ENCODE measurements around the gene CD300A.

CD300A gene

DNA sequence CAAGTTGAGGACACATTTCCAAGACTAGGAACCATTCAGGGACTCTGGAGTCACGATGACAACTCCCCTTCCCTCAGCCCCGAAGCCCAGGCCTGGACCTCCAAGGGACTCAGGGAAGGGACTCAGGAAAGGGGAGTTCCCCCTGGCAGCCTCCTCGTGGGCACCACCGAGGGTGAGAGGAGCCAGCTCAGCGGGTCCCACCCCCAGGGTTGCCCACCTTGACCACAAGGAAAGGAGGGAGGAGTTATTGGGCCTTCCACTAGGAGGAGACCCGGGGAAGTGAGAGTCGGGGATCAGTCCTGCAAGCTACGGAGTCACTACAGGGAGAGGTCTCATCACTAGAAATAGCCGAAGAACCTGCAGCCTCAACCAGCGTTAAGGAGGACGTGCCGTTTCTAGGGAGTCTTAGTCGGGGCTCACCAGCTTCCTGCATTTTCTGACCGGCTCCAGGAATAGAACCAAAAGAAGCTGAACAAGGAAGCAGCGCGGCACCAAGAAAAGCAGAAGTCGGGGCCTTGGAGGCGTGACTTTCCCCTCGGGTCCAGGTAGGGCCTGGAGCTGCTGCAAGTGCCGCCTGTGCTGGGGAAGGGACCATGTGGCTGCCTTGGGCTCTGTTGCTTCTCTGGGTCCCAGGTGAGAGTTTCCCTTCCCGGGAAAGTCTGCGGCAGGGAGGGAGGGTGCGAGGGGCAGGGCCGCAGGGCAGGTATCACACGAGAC, at the start of gene CD300A:
Gene CD300A, plus strand, starts transcription at position 524 of the 717 bp plus-strand sequence. Its CDS starts 70 bp downstream, at position 594.
- no peak for DNase-seq (ENCODE audit: low read depth in 2 of 2, low spot score in 1 of 2)

DNA sequence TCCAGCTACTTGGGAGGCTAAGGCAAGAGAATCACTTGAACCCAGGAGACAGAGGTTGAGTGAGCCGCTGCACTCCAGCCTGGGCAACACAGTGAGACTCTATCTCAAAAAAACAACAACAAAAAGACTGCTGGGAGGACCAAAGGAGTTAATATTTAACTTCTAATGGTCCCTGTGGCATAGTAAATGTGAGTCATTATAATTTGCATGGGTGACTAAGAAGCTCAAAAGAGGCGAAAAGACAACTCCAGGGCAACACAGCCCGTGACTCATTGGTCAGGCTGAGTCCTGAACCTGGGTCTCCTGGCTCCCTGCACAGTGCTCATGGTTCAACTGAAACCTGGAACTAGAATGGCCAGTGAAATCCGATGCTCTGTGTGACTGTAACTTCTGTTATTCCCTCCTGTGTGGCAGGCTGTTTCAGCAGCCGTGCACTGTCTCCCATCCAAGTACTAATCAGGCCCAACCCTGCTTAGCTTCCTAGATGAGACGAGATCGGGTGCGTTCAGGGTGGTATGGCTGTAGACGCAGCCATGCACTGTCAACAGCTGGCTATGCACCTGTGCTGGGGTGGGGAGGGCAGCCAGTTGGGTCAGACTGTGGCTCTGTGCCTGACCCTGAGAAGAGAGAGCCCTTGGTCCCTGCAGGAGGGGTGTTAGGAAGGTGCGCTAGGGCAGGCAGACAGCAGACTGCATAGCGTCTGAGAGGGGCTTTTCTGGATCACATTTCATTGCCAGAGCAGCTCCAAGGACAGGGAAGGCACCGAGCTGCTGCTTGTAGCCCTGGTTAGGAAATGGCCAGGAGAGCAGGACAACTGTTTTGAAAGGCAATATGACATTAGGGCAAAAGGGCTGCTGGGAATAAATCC, 49.0 kb upstream of the CD300A start:
- DNase-seq (ENCODE audit: low read depth in 2 of 2, low spot score in 1 of 2): no peak

DNA sequence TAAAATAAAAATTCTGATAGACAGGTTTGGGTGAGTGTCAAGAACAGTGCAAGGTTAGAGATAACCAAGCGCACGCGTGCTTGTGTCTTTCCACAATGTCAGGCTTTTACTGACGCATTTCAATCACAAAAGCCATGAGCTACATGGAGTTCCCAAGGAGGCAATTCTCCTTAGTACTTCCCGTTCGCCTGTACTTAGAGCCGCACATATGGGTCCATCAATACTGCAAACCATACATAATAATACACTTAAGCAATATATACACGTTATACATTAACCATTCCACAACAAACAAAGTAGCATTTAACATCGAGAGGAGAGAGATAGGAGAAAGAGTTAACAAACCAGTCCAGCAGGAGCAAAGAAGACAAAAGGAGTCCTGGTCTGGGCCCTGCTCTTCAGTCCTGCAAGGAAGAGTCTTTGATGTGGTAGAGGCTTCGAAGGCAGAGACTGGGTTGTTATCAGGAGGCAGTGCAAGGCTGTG, 46.5 kb upstream of the CD300A start:
- no peak for DNase-seq (ENCODE audit: low read depth in 2 of 2, low spot score in 1 of 2)

GRCh38 chr17:74424117-74424516, 42.3 kb upstream of the CD300A start:
- DNase-seq (ENCODE audit: low read depth in 2 of 2, low spot score in 1 of 2): no peak

DNA sequence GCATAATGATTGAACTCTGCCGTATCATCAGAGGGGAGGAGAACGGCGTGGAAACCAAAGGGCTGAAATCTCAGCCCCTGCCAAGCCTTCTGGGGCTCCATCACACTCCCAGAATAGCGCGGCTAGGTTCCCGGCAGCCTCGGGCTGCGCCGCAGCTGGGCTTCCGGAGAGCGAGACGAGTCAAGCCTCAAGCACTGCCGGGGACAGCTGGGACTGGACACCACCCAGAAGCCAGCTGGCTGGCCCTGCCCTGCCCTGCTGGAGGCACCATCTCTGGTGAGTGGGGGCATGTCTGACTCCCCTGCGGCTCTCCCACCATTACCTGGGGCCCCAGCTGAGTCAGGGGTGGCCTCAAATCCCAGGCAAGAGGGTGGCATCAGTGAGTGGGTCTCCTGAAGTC, 41.8 kb upstream of the CD300A start:
- DNase-seq (ENCODE audit: low read depth in 2 of 2, low spot score in 1 of 2): no peak

GRCh38 chr17:74426551-74427047, 39.8 kb upstream of the CD300A start:
- no peak for DNase-seq (ENCODE audit: low read depth in 2 of 2, low spot score in 1 of 2)

GRCh38 chr17:74427048-74427762, 39.2 kb upstream of the CD300A start:
- no peak for DNase-seq (ENCODE audit: low read depth in 2 of 2, low spot score in 1 of 2)

DNA sequence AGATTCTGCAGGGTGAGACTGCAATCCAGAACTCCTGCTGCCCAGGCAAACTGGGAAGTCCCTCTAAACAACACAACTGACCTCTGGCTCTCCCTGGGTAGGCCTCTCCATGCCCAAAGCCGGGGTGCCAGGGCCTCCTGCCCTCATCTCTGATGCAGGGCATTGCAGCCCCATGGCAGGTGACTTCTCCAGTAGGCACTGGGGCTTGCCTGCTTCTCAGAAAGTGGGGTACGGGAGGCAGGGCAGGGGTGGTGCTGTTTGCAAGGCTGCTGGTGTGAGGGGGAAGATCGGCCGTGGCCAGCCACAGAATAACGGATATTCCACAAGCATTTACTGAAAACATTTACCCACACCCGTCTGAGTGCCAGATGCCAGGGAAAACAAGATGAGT, 38.7 kb upstream of the CD300A start:
- DNase-seq (ENCODE audit: low read depth in 2 of 2, low spot score in 1 of 2): no peak

GRCh38 chr17:74429604-74430384, 36.6 kb upstream of the CD300A start:
- no peak for DNase-seq (ENCODE audit: low read depth in 2 of 2, low spot score in 1 of 2)

DNA sequence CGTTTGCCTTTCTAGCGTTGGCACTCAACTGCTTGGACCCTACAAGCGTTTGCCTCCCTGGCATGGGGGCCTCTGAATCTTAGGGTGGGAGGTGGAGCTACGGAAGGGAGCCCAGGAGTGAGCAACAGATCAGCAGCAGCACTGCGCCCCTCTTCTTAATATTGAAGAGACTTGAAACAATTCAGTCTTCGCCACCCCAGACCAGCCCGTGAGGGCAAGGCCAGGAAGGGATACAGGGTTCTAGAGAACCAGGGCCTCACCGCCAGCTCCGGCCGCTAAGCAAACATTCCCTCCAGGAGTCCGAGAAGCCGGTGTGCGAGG, 36.1 kb upstream of the CD300A start:
- no peak for DNase-seq (ENCODE audit: low read depth in 2 of 2, low spot score in 1 of 2)

DNA sequence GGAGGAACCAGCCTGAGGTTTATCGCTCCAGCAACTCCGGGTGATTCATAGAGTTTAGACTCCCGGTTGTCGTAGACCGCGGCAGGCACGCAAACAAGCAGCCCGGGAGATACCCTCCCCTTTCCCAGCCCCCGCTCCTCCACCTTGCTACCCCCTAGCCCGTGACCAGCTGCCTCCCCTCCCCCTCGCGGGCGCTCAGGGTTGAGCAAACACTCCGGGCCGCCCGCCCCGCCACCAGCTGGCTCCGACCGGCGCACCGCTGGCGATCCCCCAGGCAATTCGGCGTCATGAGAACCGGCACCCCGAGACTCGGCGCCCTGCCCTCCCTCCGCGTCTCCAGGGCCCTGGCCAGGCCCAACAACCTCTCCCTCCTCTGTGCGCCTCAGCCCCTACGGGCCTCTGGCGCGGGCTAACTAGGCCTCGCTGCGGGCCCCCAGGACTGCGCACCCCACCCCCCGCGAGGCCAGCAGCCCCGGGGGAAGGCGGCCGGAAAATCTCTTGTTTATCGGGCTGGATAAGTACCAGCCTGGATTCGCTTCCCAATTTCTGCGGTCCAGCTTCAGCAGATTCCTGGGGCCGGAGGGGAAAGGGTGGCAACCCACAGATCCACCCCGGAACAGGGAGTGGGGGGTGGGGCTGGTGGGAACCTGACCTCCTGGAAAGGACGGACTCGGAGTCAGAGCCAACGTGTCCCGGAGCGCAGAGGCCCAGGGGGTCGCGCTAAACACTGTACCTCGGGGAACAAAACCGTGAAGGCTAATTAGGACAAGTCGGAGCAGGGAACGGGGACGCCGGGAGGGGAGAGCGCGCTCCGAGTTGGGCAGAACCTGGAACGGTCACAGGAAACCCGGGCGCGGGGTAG, 35.5 kb upstream of the CD300A start:
- no peak for DNase-seq (ENCODE audit: low read depth in 2 of 2, low spot score in 1 of 2)

DNA sequence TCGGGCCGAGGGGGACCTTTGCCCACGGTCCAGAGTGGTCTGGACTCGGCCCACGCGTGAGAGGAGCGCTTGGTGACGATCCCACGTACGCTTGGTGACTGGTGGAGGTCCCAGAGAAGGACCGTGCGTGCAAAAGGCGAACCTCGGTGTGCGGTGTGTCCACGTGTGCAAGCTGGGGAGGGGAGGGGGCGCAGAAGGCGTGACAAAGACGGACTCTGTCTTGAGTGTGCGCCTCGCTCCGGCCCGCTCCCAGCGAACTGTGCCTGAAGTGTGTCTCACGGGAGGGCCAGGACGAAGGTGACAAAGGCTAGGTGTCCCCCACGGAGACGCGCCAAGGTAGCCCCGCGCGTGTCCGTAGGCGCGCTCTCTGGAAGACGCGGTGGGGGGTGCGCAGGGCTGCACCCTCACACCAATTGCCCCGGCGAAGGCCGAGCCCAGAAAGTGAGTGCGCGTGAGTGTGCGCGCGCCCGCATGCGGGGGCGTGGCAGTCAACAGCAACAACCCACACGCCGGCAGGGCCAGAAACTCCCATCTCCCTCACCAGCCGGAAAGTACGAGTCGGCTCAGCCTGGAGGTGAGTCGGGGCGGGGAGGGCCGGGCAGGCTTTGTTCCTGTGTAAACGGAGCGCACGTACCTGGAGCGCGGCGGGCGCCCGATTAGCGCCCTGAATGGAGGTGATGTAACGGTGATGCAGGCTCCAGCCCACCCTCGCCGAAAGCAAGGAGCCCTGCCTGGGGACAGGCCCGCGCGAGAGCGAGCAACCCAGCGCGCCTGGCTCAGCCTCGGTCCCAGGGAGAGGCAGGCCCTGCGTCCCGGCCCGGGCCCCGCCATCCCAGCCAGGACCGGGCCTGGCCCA, 34.6 kb upstream of the CD300A start, which contains the start of gene GPRC5C:
Gene GPRC5C, plus strand, starts transcription at position 521 of the 856 bp plus-strand sequence. CDS start 7,689 bp downstream, outside the sequence.
- DNase-seq (ENCODE audit: low read depth in 2 of 2, low spot score in 1 of 2): no peak

GRCh38 chr17:74432424-74432690, 34.1 kb upstream of the CD300A start:
- no peak for DNase-seq (ENCODE audit: low read depth in 2 of 2, low spot score in 1 of 2)

GRCh38 chr17:74432766-74433391, 33.6 kb upstream of the CD300A start:
- DNase-seq (ENCODE audit: low read depth in 2 of 2, low spot score in 1 of 2): no peak

- DNase-seq (ENCODE audit: low read depth in 2 of 2, low spot score in 1 of 2): no peak
These were observed 32.9 kb upstream of the CD300A start for GRCh38 chr17:74433421-74434121.

DNA sequence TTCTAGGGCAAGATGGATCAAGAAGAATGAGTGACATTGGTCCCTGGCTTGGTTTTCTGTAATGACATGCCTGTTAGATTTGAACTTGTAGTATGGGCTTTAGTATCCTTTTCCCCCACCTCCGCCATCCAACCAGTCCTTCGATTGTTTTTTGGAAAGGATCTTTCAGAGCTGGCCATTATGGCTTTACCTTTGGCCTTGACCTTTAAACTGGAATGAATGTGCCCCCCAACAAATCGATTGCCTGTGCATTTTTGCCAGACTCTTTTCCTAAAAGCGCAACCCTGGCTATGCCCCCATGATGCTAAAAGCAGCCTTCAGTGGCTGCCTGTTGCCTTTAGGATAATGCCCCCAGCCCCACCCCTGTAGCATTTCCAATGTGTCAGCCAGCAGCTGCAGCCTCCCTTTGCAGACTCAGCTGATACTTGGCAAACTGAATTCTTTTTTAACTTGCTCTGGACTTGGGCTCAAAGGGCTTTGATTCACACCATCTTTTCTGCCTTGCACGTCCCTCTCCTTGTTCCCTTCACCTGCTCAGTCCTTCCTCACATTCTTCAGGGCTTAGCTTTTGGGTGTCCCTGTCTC, 30.6 kb upstream of the CD300A start:
- no peak for DNase-seq (ENCODE audit: low read depth in 2 of 2, low spot score in 1 of 2)

DNA sequence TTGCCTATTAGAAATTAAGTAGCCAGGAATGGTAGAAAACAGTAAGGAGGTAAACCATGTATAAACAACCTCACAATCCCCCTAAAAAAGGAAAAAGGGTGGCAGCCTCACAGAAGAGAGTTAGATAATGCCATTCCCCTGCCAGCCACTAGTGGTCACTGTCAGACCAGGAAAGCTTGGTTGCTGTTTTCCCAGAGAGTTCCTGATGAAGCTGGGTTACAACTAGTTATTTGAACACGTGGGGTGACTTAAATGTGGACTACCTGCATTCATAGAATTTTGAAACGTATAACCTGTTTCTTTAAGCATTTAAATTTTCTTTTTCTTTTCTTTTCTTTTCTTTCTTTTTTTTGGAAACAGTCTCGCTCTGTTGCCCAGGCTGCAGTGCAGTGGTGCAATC, 28.7 kb upstream of the CD300A start:
- DNase-seq (ENCODE audit: low read depth in 2 of 2, low spot score in 1 of 2): no peak

Data from stimulated activated CD8-positive, alpha-beta memory T cell treated with anti-CD3 and anti-CD28 coated beads, Interleukin-4, amount 100 ng/mL, for 1 hour (primary cell).